NB4 (cell line): ENCODE measurements around the gene TUBB2B.

Experiments used
- DNase-seq: peaks from one replicate; pipeline ENCODE4 v3.0.0; 2010; ENCODE audit warnings: low read depth
- H3K4me3 ChIP-seq: one replicate; pipeline ENCODE4 v1.5.1; 2011; ENCODE audit warnings: mild to moderate bottlenecking, low read depth, low read length, moderate library complexity
- CTCF ChIP-seq: IDR thresholded peaks from one replicate; pipeline ENCODE4 v1.5.1; 2012; ENCODE audit warnings: low read depth, low read length
- MAX ChIP-seq: IDR thresholded peaks from 2 replicates; pipeline ENCODE4 v1.6.1; 2011; ENCODE audit warnings: low read depth, low read length
- MYC ChIP-seq: IDR thresholded peaks from 2 replicates; pipeline ENCODE4 v1.6.1; 2011; ENCODE audit warnings: low read depth, low read length
- POLR2A ChIP-seq: IDR thresholded peaks from 2 replicates; pipeline ENCODE4 v1.6.1; 2011; ENCODE audit warnings: mild to moderate bottlenecking; ENCODE audit not compliant: insufficient read length; ENCODE audit errors: extremely low read depth

Gene TUBB2B

GRCh38 chr6:3265671-3266070, 38.2 kb upstream of the TUBB2B start:
- TF ChIP-seq POLR2A (no peak), MYC (no peak), MAX (no peak), CTCF (no peak)
- DNase-seq = no peak
- no peak overlapping the region for H3K4me3 ChIP-seq

GRCh38 chr6:3264356-3264755, 36.9 kb upstream of the TUBB2B start:
- no peak overlapping the region for H3K4me3 ChIP-seq
- no peak for DNase-seq
- no peak for TF ChIP-seq CTCF
- no peak for TF ChIP-seq POLR2A
- no peak for TF ChIP-seq MYC
- TF ChIP-seq MAX = no peak

GRCh38 chr6:3263096-3263495, 35.6 kb upstream of the TUBB2B start:
- H3K4me3 ChIP-seq = no peak overlapping the region
- no peak for DNase-seq
- TF ChIP-seq POLR2A (no peak), MYC (no peak), CTCF (no peak), MAX (no peak)

GRCh38 chr6:3261921-3262320, 34.5 kb upstream of the TUBB2B start:
- peak overlapping the region; percentile 16 for H3K4me3 ChIP-seq
- TF ChIP-seq MAX (no peak), CTCF (no peak), MYC (no peak), POLR2A (no peak)
- DNase-seq = no peak

GRCh38 chr6:3261518-3261820, 34.0 kb upstream of the TUBB2B start:
- TF ChIP-seq POLR2A (no peak), MAX (no peak), MYC (no peak), CTCF (no peak)
- H3K4me3 ChIP-seq = peak overlapping the region; percentile 16

GRCh38 chr6:3260772-3261517, 33.5 kb upstream of the TUBB2B start:
- TF ChIP-seq POLR2A (no peak), CTCF (no peak), MYC (no peak), MAX (no peak)
- peak overlapping the region; percentile 97 for H3K4me3 ChIP-seq
- DNase-seq = no peak

More at GRCh38 chr6:3261518-3261820, 34.0 kb upstream of the TUBB2B start:
- no peak for DNase-seq
